CD14-positive monocyte (primary cell): Measurements from ENCODE around the gene KCNS3. TPM values are rescaled to one million over a fixed set of nuclear protein-coding genes. Genes with fewer than 3 reads are reported as not detected.

Experiments used
- DNase-seq, 3 donors: peaks; one replicate each; pipeline ENCODE4 v3.0.0-alpha.2; 2011 to 2022
- H2AFZ ChIP-seq: 2 replicates; pipeline ENCODE4 v1.6.0; 2012; ENCODE audit warnings: mild to moderate bottlenecking, low read depth, low read length, inconsistent platforms; ENCODE audit not compliant: insufficient read depth, poor library complexity, severe bottlenecking
- H3K27ac ChIP-seq, 2 donors: 1 replicate in 1 of 2; 2 replicates in 1 of 2; pipeline ENCODE4 v1.5.1; 2012 to 2013; ENCODE audit warnings: low read length in 2 of 2, control low read depth in 1 of 2, inconsistent platforms in 1 of 2, low read depth in 1 of 2, mild to moderate bottlenecking in 1 of 2
- H3K27me3 ChIP-seq, 2 donors: one replicate each; pipeline versions ENCODE4 v1.6.0 to v1.6.1; 2011 to 2013; ENCODE audit warnings: low read length in 2 of 2; ENCODE audit not compliant: control insufficient read depth in 2 of 2, insufficient read depth in 2 of 2
- H3K36me3 ChIP-seq, 2 donors: replicated peaks in 1 of 2; 1 replicate in 1 of 2; 2 replicates in 1 of 2; pipeline versions ENCODE4 v1.5.1 to v1.6.1; 2012 to 2013; ENCODE audit warnings: low read length in 2 of 2, control low read depth in 1 of 2, inconsistent platforms in 1 of 2, mild to moderate bottlenecking in 1 of 2; ENCODE audit not compliant: insufficient read depth in 2 of 2, control insufficient read depth in 1 of 2
- H3K4me1 ChIP-seq, 2 donors: 1 replicate in 1 of 2; 2 replicates in 1 of 2; pipeline versions ENCODE4 v1.5.1 to v1.6.1; 2012 to 2013; ENCODE audit warnings: low read length in 2 of 2, control low read depth in 1 of 2, inconsistent platforms in 1 of 2, mild to moderate bottlenecking in 1 of 2, moderate library complexity in 1 of 2; ENCODE audit not compliant: insufficient read depth in 2 of 2, control insufficient read depth in 1 of 2
- H3K4me2 ChIP-seq: replicated peaks from 2 replicates; pipeline ENCODE3; 2012; ENCODE audit warnings: low read length, moderate library complexity, mild to moderate bottlenecking; ENCODE audit not compliant: poor library complexity, severe bottlenecking; ENCODE audit errors: extremely low read depth
- H3K4me3 ChIP-seq, 3 experiments: fragments of 200-600 bp in 1 of 3; sonication (generic) in 1 of 3; replicated peaks in 1 of 3; 1 replicate in 2 of 3; 2 replicates in 1 of 3; pipeline ENCODE4 v1.5.1; 2011 to 2013; ENCODE audit warnings: low read length in 3 of 3, mild to moderate bottlenecking in 3 of 3, control low read depth in 2 of 3, low read depth in 2 of 3, inconsistent platforms in 1 of 3, moderate library complexity in 1 of 3
- H3K79me2 ChIP-seq: 2 replicates; pipeline ENCODE4 v1.6.0; 2012; ENCODE audit warnings: mild to moderate bottlenecking, control low read depth, inconsistent platforms, low read length, moderate library complexity; ENCODE audit not compliant: insufficient read depth
- H3K9ac ChIP-seq: 2 replicates; pipeline ENCODE4 v1.6.0; 2017; ENCODE audit warnings: low read length, mild to moderate bottlenecking; ENCODE audit not compliant: insufficient read depth, poor library complexity, severe bottlenecking
- H3K9me3 ChIP-seq, 2 donors: replicated peaks in 1 of 2; 1 replicate in 1 of 2; 2 replicates in 1 of 2; pipeline versions ENCODE4 v1.5.1 to v1.6.1; 2012 to 2013; ENCODE audit warnings: low read length in 2 of 2, control low read depth in 1 of 2; ENCODE audit not compliant: control insufficient read depth in 1 of 2, insufficient read depth in 1 of 2
- H4K20me1 ChIP-seq: 2 replicates; pipeline ENCODE4 v1.6.0; 2012; ENCODE audit warnings: mild to moderate bottlenecking, low read length, control low read depth, moderate library complexity; ENCODE audit not compliant: insufficient read depth
- H3K27ac Mint-ChIP-seq, 7 donors: one replicate each; pipeline ENCODE4 v1.8.0; 2020; ENCODE audit warnings: mild to moderate bottlenecking in 7 of 7, mixed read lengths in 7 of 7, moderate library complexity in 6 of 7, inconsistent platforms in 2 of 7
- H3K27me3 Mint-ChIP-seq, 3 donors: one replicate each; pipeline ENCODE4 v1.8.0; 2021 to 2022; ENCODE audit warnings: low read depth in 3 of 3, mild to moderate bottlenecking in 3 of 3, mixed read lengths in 3 of 3, moderate library complexity in 3 of 3, inconsistent platforms in 1 of 3
- H3K36me3 Mint-ChIP-seq, 2 donors: one replicate each; pipeline ENCODE4 v1.8.0; 2020; ENCODE audit warnings: mixed read lengths in 2 of 2, inconsistent platforms in 1 of 2, mild to moderate bottlenecking in 1 of 2
- H3K4me1 Mint-ChIP-seq: one replicate; pipeline ENCODE4 v1.8.0; 2020; ENCODE audit warnings: mild to moderate bottlenecking, mixed read lengths
- H3K4me3 Mint-ChIP-seq, 2 donors: one replicate each; pipeline ENCODE4 v1.8.0; 2020; ENCODE audit warnings: mild to moderate bottlenecking in 2 of 2, mixed read lengths in 2 of 2, moderate library complexity in 1 of 2
- H3K9me3 Mint-ChIP-seq, 7 donors: one replicate each; pipeline ENCODE4 v1.8.0; 2020 to 2022; ENCODE audit warnings: mixed read lengths in 7 of 7, mild to moderate bottlenecking in 6 of 7, moderate library complexity in 6 of 7, inconsistent platforms in 2 of 7
- WGBS: methylation state at CpG from one replicate; pipeline ENCODE4 v1.1.5; 2013; ENCODE audit warnings: missing lambda C conversion rate; ENCODE audit not compliant: insufficient coverage; 5-methylcytosine and 5-hydroxymethylcytosine counted together
- intact Hi-C, 2 donors: fragments of 100-400 bp; cut with micrococcal nuclease; formaldehyde crosslinking; loops; one replicate each; pipeline versions ENCODE4 v1.15.0 to v1.15.1; 2023
- polyA plus RNA-seq, 3 donors: library from polyadenylated mRNA; depleted of rRNA in 1 of 3; unstranded in 2 of 3; stranded (reverse) in 1 of 3; fragments of 300-500 nt in 2 of 3; fragments of >200 nt in 1 of 3; fragmentation: Illumina TruSeq in 2 of 3; gene quantifications; 1 replicate in 2 of 3; 2 replicates in 1 of 3; pipeline ENCODE4 v1.2.3, GENCODE V29; 2012 to 2021
- TF ChIP-seq, protein P1 (sequence below): fragments of 200-600 bp; IDR thresholded peaks from one replicate; pipeline ENCODE4 v1.8.0; 2022; ENCODE audit warnings: antibody characterized with exemption, mild to moderate bottlenecking

The KCNS3 gene
- polyA plus RNA-seq, 3 donors, result not detected

- no peaks in the 10 kb centered on the region for H3K9me3 ChIP-seq
- no CpG with 5 or more reads among the region's 1 CpG for WGBS
- no peaks in the 10 kb centered on the region for H3K36me3 Mint-ChIP-seq
- H3K79me2 ChIP-seq, result no peaks in the 10 kb centered on the region
- H3K4me2 ChIP-seq, result no peak overlapping the region
- no peak overlapping the region for H3K4me3 ChIP-seq
- H3K9ac ChIP-seq, result no peak overlapping the region
- no peaks in the 10 kb centered on the region for H3K9me3 Mint-ChIP-seq
- H3K27me3 ChIP-seq, result no peaks in the 10 kb centered on the region
- TF ChIP-seq, protein P1, sequence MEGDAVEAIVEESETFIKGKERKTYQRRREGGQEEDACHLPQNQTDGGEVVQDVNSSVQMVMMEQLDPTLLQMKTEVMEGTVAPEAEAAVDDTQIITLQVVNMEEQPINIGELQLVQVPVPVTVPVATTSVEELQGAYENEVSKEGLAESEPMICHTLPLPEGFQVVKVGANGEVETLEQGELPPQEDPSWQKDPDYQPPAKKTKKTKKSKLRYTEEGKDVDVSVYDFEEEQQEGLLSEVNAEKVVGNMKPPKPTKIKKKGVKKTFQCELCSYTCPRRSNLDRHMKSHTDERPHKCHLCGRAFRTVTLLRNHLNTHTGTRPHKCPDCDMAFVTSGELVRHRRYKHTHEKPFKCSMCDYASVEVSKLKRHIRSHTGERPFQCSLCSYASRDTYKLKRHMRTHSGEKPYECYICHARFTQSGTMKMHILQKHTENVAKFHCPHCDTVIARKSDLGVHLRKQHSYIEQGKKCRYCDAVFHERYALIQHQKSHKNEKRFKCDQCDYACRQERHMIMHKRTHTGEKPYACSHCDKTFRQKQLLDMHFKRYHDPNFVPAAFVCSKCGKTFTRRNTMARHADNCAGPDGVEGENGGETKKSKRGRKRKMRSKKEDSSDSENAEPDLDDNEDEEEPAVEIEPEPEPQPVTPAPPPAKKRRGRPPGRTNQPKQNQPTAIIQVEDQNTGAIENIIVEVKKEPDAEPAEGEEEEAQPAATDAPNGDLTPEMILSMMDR, result no peak
- intact Hi-C loops, result no loop called here
- H4K20me1 ChIP-seq, result no peaks in the 10 kb centered on the region
- no peak for DNase-seq
- H3K36me3 ChIP-seq, result no peaks in the 10 kb centered on the region
- H3K27ac Mint-ChIP-seq, result no peak overlapping the region
- H3K4me3 Mint-ChIP-seq, result no peak overlapping the region
- no peaks in the 10 kb centered on the region for H3K27me3 Mint-ChIP-seq
- H3K27ac ChIP-seq, result no peak overlapping the region
- no peaks in the 10 kb centered on the region for H3K4me1 ChIP-seq
- no peak overlapping the region for H2AFZ ChIP-seq
- peaks cover 5% of the 10 kb centered on the region for H3K4me1 Mint-ChIP-seq
Measured at GRCh38 chr2:17918789-17919188, 40.3 kb downstream of the KCNS3 start.

- Histone ChIP-seq H4K20me1 (no peaks in the 10 kb centered on the region), H3K4me1 (no peaks in the 10 kb centered on the region), H3K36me3 (no peaks in the 10 kb centered on the region), H3K4me3 (no peak overlapping the region), H2AFZ (no peak overlapping the region), H3K4me2 (no peak overlapping the region), H3K9ac (no peak overlapping the region), H3K9me3 (peaks cover 0 to 9% of the 10 kb centered on the region in 2 donors), H3K27me3 (no peaks in the 10 kb centered on the region), H3K79me2 (no peaks in the 10 kb centered on the region), H3K27ac (no peak overlapping the region)
- Mint-ChIP-seq H3K9me3 (peaks cover 0 to 6% (median 2%) of the 10 kb centered on the region in 7 donors), H3K4me3 (no peak overlapping the region), H3K27me3 (peaks cover 3 to 7% (median 4%) of the 10 kb centered on the region in 3 donors), H3K27ac (no peak overlapping the region), H3K36me3 (no peaks in the 10 kb centered on the region), H3K4me1 (no peaks in the 10 kb centered on the region)
- TF ChIP-seq, protein P1, result no peak
- WGBS, result 80% methylated on average over 2 of the region's 4 CpGs
- intact Hi-C loops, result no loop called here
- DNase-seq, result no peak
Measured at GRCh38 chr2:17930773-17931172, 52.3 kb downstream of the KCNS3 start.
